Measurements from ENCODE around the gene EBP. TPM values are rescaled to one million over a fixed set of nuclear protein-coding genes. Genes with fewer than 3 reads are reported as not detected.
"Not testable (repeated sequence)": the region's sequence is repeated elsewhere in the genome, so short reads cannot be mapped to it uniquely, and the experiment has no call there.

The EBP gene
- total RNA-seq, 4 donors from 2014 or later: 19.9 to 88.7 (median 67.6) TPM

DNA sequence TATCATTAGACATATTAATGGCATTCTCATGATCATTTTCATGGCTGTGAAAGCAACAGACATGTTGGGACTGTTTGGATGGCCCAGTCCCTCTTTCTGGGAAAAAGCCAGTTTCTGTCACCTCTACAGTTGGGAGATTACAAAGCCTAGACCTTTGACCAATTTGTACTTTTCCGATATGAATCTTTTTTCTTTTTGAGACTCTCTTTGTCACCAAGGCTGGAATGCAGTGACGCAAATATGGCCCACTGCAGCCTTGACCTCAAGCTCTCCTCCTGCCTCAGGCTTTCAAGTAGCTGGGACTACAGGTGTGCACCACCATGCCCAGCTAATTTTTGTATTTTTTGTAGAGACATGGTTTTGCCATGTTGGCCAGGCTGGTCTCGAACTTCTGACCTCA, 27.3 kb downstream of the EBP start:
- in situ Hi-C loops (cut with MboI; ENCODE audit: low pct_ligation_motif_present in 1 of 4, low pct_unique_long_range_greater_than_20kb in 1 of 4, low sequenced_read_pairs in 3 of 4): no loop called here
- Histone ChIP-seq H3K27me3 (no peaks in the 10 kb centered on the region), H3K36me3 (no peaks in the 10 kb centered on the region), H3K27ac (no peak overlapping the region), H3K4me1 (no peaks in the 10 kb centered on the region), H3K9me3 (no peaks in the 10 kb centered on the region), H3K4me3 (no peak overlapping the region)
- 94% methylated on average over 3 of the region's 3 CpGs; no CpG with 5 or more reads in 1 of the 2 donors for WGBS, 2 donors (ENCODE audit: low coverage in 1 of 2)
- no peak for DNase-seq
- TF ChIP-seq POLR2A (IDR thresholded peaks at IDR 0.05): no peak
- intact Hi-C loops (cut with DNase I; ENCODE audit: low total_unique reads): no loop called here

DNA sequence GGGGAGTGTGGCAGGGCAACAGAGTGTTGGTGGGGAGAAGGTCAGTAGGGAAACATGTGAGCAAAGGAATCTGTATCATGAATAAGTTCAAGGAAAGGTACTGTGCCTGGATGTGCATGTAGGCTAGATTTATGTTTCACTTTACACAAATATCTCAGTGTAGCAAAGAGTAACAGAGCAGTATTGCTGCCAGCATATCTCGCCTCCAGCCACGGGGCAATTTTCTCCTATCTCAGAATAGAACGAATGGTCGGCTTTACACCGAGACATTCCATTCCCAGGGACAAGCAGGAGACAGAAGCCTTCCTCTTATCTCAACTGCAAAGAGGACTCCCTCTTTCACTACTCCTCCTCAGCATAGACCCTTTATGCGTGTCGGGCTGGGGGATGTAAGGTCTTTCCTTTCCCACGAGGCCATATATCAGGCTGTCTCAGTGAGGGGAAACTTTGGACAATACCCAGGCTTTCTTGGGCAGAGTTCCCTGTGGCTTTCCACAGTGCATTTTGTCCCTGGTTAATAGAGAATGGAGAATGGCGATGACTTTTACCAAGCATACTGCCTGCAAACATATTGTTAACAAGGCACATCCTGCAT, 34.2 kb downstream of the EBP start:
- H3K4me1 ChIP-seq; intact Hi-C loops (cut with DNase I; ENCODE audit: low total_unique reads); H3K36me3 ChIP-seq; H3K27ac ChIP-seq; H3K4me3 ChIP-seq; in situ Hi-C loops (cut with MboI; ENCODE audit: low pct_ligation_motif_present in 1 of 4, low pct_unique_long_range_greater_than_20kb in 1 of 4, low sequenced_read_pairs in 3 of 4); H3K27me3 ChIP-seq; DNase-seq; H3K9me3 ChIP-seq: not testable (repeated sequence)
- 91% methylated on average over 9 of the region's 9 CpGs; no CpG with 5 or more reads in 1 of the 2 donors for WGBS, 2 donors (ENCODE audit: low coverage in 1 of 2)

GRCh38 chrX:48558271-48558670, 36.7 kb downstream of the EBP start:
- DNase-seq: no peak
- TF ChIP-seq POLR2A (IDR thresholded peaks at IDR 0.05) (no peak), EP300 (IDR thresholded peaks at IDR 0.05; ENCODE audit: low read depth) (no peak), POLR2AphosphoS5 (IDR thresholded peaks at IDR 0.05) (no peak)
- TF ChIP-seq, protein P1, sequence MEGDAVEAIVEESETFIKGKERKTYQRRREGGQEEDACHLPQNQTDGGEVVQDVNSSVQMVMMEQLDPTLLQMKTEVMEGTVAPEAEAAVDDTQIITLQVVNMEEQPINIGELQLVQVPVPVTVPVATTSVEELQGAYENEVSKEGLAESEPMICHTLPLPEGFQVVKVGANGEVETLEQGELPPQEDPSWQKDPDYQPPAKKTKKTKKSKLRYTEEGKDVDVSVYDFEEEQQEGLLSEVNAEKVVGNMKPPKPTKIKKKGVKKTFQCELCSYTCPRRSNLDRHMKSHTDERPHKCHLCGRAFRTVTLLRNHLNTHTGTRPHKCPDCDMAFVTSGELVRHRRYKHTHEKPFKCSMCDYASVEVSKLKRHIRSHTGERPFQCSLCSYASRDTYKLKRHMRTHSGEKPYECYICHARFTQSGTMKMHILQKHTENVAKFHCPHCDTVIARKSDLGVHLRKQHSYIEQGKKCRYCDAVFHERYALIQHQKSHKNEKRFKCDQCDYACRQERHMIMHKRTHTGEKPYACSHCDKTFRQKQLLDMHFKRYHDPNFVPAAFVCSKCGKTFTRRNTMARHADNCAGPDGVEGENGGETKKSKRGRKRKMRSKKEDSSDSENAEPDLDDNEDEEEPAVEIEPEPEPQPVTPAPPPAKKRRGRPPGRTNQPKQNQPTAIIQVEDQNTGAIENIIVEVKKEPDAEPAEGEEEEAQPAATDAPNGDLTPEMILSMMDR (IDR thresholded peaks at IDR 0.05): no peak
- in situ Hi-C loops (cut with MboI; ENCODE audit: low pct_ligation_motif_present in 1 of 4, low pct_unique_long_range_greater_than_20kb in 1 of 4, low sequenced_read_pairs in 3 of 4) (no loop called here), intact Hi-C loops (cut with DNase I; ENCODE audit: low total_unique reads) (no loop called here)
- Histone ChIP-seq H3K4me1 (no peaks in the 10 kb centered on the region), H3K36me3 (peaks cover 0 to 3% (median 0%) of the 10 kb centered on the region in 4 donors), H3K4me3 (no peak overlapping the region), H3K27ac (no peak overlapping the region), H3K9me3 (no peaks in the 10 kb centered on the region), H3K27me3 (no peaks in the 10 kb centered on the region)
- 81% methylated on average over 3 to 4 of the region's 4 CpGs for WGBS, 2 donors (ENCODE audit: low coverage in 1 of 2)

DNA sequence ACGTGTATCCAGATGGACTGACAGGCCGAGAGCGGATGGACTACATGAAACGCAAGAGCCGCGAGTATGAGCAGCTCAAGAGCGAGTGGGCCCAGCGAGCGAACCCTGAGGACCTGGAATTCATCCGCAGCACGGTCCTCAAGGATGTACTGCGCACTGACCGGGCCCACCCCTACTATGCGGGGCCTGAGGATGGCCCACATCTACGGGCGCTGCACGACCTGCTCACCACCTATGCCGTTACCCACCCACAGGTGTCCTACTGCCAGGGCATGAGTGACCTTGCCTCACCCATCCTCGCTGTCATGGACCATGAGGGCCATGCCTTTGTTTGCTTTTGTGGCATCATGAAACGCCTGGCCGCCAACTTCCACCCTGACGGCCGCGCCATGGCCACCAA, 38.0 kb downstream of the EBP start:
- intact Hi-C loops (cut with DNase I; ENCODE audit: low total_unique reads) (no loop called here), in situ Hi-C loops (cut with MboI; ENCODE audit: low pct_ligation_motif_present in 1 of 4, low pct_unique_long_range_greater_than_20kb in 1 of 4, low sequenced_read_pairs in 3 of 4) (no loop called here)
- DNase-seq: no peak
- Histone ChIP-seq H3K9me3 (no peaks in the 10 kb centered on the region), H3K36me3 (peaks cover 0 to 3% (median 0%) of the 10 kb centered on the region in 4 donors), H3K4me3 (no peak overlapping the region), H3K27ac (no peak overlapping the region), H3K27me3 (no peaks in the 10 kb centered on the region), H3K4me1 (no peaks in the 10 kb centered on the region)
- TF ChIP-seq POLR2AphosphoS5 (IDR thresholded peaks at IDR 0.05) (no peak), POLR2A (IDR thresholded peaks at IDR 0.05) (no peak), EP300 (IDR thresholded peaks at IDR 0.05; ENCODE audit: low read depth) (no peak)
- TF ChIP-seq, protein P1 (IDR thresholded peaks at IDR 0.05): no peak
- WGBS, 2 donors (ENCODE audit: low coverage in 1 of 2): 96% methylated on average over 24 of the region's 24 CpGs; no CpG with 5 or more reads in 1 of the 2 donors

- Histone ChIP-seq H3K27me3 (no peaks in the 10 kb centered on the region), H3K4me3 (no peak overlapping the region), H3K27ac (no peak overlapping the region), H3K4me1 (no peaks in the 10 kb centered on the region), H3K9me3 (no peaks in the 10 kb centered on the region), H3K36me3 (peaks cover 0 to 3% (median 0%) of the 10 kb centered on the region in 4 donors)
- in situ Hi-C loops (cut with MboI; ENCODE audit: low pct_ligation_motif_present in 1 of 4, low pct_unique_long_range_greater_than_20kb in 1 of 4, low sequenced_read_pairs in 3 of 4) (no loop called here), intact Hi-C loops (cut with DNase I; ENCODE audit: low total_unique reads) (no loop called here)
- WGBS, 2 donors (ENCODE audit: low coverage in 1 of 2): 91% methylated on average over 14 of the region's 14 CpGs; no CpG with 5 or more reads in 1 of the 2 donors
- DNase-seq: no peak
- TF ChIP-seq POLR2A (IDR thresholded peaks at IDR 0.05) (no peak), EP300 (IDR thresholded peaks at IDR 0.05; ENCODE audit: low read depth) (no peak), POLR2AphosphoS5 (IDR thresholded peaks at IDR 0.05) (no peak)
- TF ChIP-seq, protein P1 (IDR thresholded peaks at IDR 0.05): no peak
Observed at GRCh38 chrX:48560056-48560455, 38.4 kb downstream of the EBP start.
